HPDE6-E6E7 (cell line): Measurements from ENCODE around the gene IL31RA.

ENCODE experiments used
- DNase-seq: peaks from one replicate; pipeline ENCODE4 v3.0.0; 2011; ENCODE audit warnings: missing footprints; ENCODE audit errors: extremely low spot score

Gene IL31RA

GRCh38 chr5:55902696-55903095 is 51.5 kb downstream of the IL31RA start:
- DNase-seq: no peak

- no peak for DNase-seq
Measured at GRCh38 chr5:55903121-55903701, 52.1 kb downstream of the IL31RA start.

- DNase-seq: no peak
Measured at GRCh38 chr5:55904152-55904551, 53.0 kb downstream of the IL31RA start.

GRCh38 chr5:55905251-55905650 is 54.1 kb downstream of the IL31RA start:
- DNase-seq: no peak

GRCh38 chr5:55907927-55908326 is 56.8 kb downstream of the IL31RA start:
- no peak for DNase-seq

- DNase-seq: no peak
Measured at GRCh38 chr5:55908804-55909203, 57.6 kb downstream of the IL31RA start.

GRCh38 chr5:55911784-55912653 is 60.9 kb downstream of the IL31RA start:
- DNase-seq: no peak

GRCh38 chr5:55913466-55914413 is 62.6 kb downstream of the IL31RA start:
- DNase-seq: no peak

GRCh38 chr5:55914971-55915370 is 63.8 kb downstream of the IL31RA start:
- DNase-seq: no peak

- DNase-seq: no peak
Measured at GRCh38 chr5:55915783-55916182, 64.6 kb downstream of the IL31RA start.

GRCh38 chr5:55916986-55917385 is 65.8 kb downstream of the IL31RA start:
- DNase-seq: no peak

GRCh38 chr5:55917402-55918086 is 66.4 kb downstream of the IL31RA start:
- DNase-seq: no peak

- no peak for DNase-seq
Measured at GRCh38 chr5:55918087-55919035, 67.2 kb downstream of the IL31RA start.

GRCh38 chr5:55919625-55920024 is 68.5 kb downstream of the IL31RA start:
- no peak for DNase-seq

GRCh38 chr5:55920784-55921183 is 69.6 kb downstream of the IL31RA start:
- no peak for DNase-seq

GRCh38 chr5:55921617-55922016 is 70.5 kb downstream of the IL31RA start:
- no peak for DNase-seq

GRCh38 chr5:55923177-55923771 is 72.1 kb downstream of the IL31RA start:
- no peak for DNase-seq

- no peak for DNase-seq
Measured at GRCh38 chr5:55923865-55924500, 72.8 kb downstream of the IL31RA start.

GRCh38 chr5:55924744-55925143 is 73.6 kb downstream of the IL31RA start:
- DNase-seq: no peak

- no peak for DNase-seq
Measured at GRCh38 chr5:55925181-55925580, 74.0 kb downstream of the IL31RA start.
